ENCODE results near the gene FNDC5.

Gene FNDC5

GRCh38 chr1:32868806-32869455, 1.8 kb downstream of the FNDC5 start:
- no peak overlapping the region for H2AFZ ChIP-seq (ENCODE audit: low read depth)
- no peak for TF ChIP-seq CTCF (conservative IDR thresholded peaks at IDR 0.05; ENCODE audit: low read depth, low read length)

GRCh38 chr1:32868085-32868484, 2.6 kb downstream of the FNDC5 start:
- no peaks in the 10 kb centered on the region for H3K36me3 ChIP-seq (ENCODE audit: insufficient read depth)
- no peak overlapping the region for H2AFZ ChIP-seq (ENCODE audit: low read depth)
- H3K4me3 ChIP-seq (IDR thresholded peaks at IDR 0.05; ENCODE audit: insufficient read depth, low read depth, low read length): no peak overlapping the region
- H3K9ac ChIP-seq: no peak overlapping the region
- no peaks in the 10 kb centered on the region for H3K27me3 ChIP-seq (ENCODE audit: insufficient read depth, low read depth)
- H3K4me1 ChIP-seq (ENCODE audit: low read depth, poor library complexity, severe bottlenecking): peaks cover 5% of the 10 kb centered on the region
- H3K27ac ChIP-seq: no peak overlapping the region
- no peak for TF ChIP-seq CTCF (conservative IDR thresholded peaks at IDR 0.05; ENCODE audit: low read depth, low read length)
- H4K20me1 ChIP-seq (ENCODE audit: insufficient read depth): no peaks in the 10 kb centered on the region
- H3K79me2 ChIP-seq (ENCODE audit: insufficient read depth, low read depth): no peaks in the 10 kb centered on the region
- H3K4me2 ChIP-seq: no peak overlapping the region

More at GRCh38 chr1:32868806-32869455, 1.8 kb downstream of the FNDC5 start:
- H3K4me2 ChIP-seq: no peak overlapping the region
- no peaks in the 10 kb centered on the region for H3K27me3 ChIP-seq (ENCODE audit: insufficient read depth, low read depth)
- H3K9ac ChIP-seq: no peak overlapping the region
- no peaks in the 10 kb centered on the region for H3K36me3 ChIP-seq (ENCODE audit: insufficient read depth)
- no peaks in the 10 kb centered on the region for H4K20me1 ChIP-seq (ENCODE audit: insufficient read depth)
- H3K4me1 ChIP-seq (ENCODE audit: low read depth, poor library complexity, severe bottlenecking): peaks cover 5% of the 10 kb centered on the region
- no peak overlapping the region for H3K27ac ChIP-seq
- no peaks in the 10 kb centered on the region for H3K79me2 ChIP-seq (ENCODE audit: insufficient read depth, low read depth)
- no peak overlapping the region for H3K4me3 ChIP-seq (IDR thresholded peaks at IDR 0.05; ENCODE audit: insufficient read depth, low read depth, low read length)

- Histone ChIP-seq H3K27me3 (ENCODE audit: insufficient read depth, low read depth) (no peaks in the 10 kb centered on the region), H3K9ac (no peak overlapping the region), H3K27ac (no peak overlapping the region), H3K36me3 (ENCODE audit: insufficient read depth) (no peaks in the 10 kb centered on the region), H3K79me2 (ENCODE audit: insufficient read depth, low read depth) (no peaks in the 10 kb centered on the region), H3K4me3 (IDR thresholded peaks at IDR 0.05; ENCODE audit: insufficient read depth, low read depth, low read length) (no peak overlapping the region), H4K20me1 (ENCODE audit: insufficient read depth) (no peaks in the 10 kb centered on the region), H3K4me2 (no peak overlapping the region), H3K4me1 (ENCODE audit: low read depth, poor library complexity, severe bottlenecking) (peaks cover 3% of the 10 kb centered on the region), H2AFZ (ENCODE audit: low read depth) (no peak overlapping the region)
- no peak for TF ChIP-seq CTCF (conservative IDR thresholded peaks at IDR 0.05; ENCODE audit: low read depth, low read length)
These were observed 3.0 kb downstream of the FNDC5 start for GRCh38 chr1:32867671-32868070.

GRCh38 chr1:32867151-32867550, 3.6 kb downstream of the FNDC5 start:
- TF ChIP-seq CTCF (conservative IDR thresholded peaks at IDR 0.05; ENCODE audit: low read depth, low read length): no peak
- no peaks in the 10 kb centered on the region for H4K20me1 ChIP-seq (ENCODE audit: insufficient read depth)

More at GRCh38 chr1:32867151-32867550, 3.6 kb downstream of the FNDC5 start:
- H3K4me3 ChIP-seq (IDR thresholded peaks at IDR 0.05; ENCODE audit: insufficient read depth, low read depth, low read length): no peak overlapping the region
- H3K79me2 ChIP-seq (ENCODE audit: insufficient read depth, low read depth): no peaks in the 10 kb centered on the region
- no peak overlapping the region for H3K27ac ChIP-seq
- no peak overlapping the region for H3K4me2 ChIP-seq
- H3K4me1 ChIP-seq (ENCODE audit: low read depth, poor library complexity, severe bottlenecking): no peaks in the 10 kb centered on the region
- no peaks in the 10 kb centered on the region for H3K27me3 ChIP-seq (ENCODE audit: insufficient read depth, low read depth)
- no peak overlapping the region for H3K9ac ChIP-seq
- no peaks in the 10 kb centered on the region for H3K36me3 ChIP-seq (ENCODE audit: insufficient read depth)
- H2AFZ ChIP-seq (ENCODE audit: low read depth): no peak overlapping the region

Data from KMS-11 (cell line).